IPS-20b (cell line): ENCODE data around the gene TRPM5.

Source experiments
- H3K27ac ChIP-seq: one replicate; pipeline ENCODE4 v1.5.1; 2013; ENCODE audit warnings: low read length
- H3K27me3 ChIP-seq: 2 replicates; pipeline ENCODE4 v1.6.1; 2013; ENCODE audit warnings: mild to moderate bottlenecking, low read length, inconsistent platforms; ENCODE audit not compliant: insufficient read depth
- H3K36me3 ChIP-seq: 2 replicates; pipeline ENCODE4 v1.6.1; 2013; ENCODE audit warnings: low read depth, mild to moderate bottlenecking, inconsistent platforms, low read length, moderate library complexity; ENCODE audit not compliant: insufficient read depth
- H3K4me1 ChIP-seq: 2 replicates; pipeline ENCODE4 v1.6.1; 2013; ENCODE audit warnings: mild to moderate bottlenecking, control low read depth, inconsistent platforms, low read length, moderate library complexity; ENCODE audit not compliant: insufficient read depth
- H3K4me3 ChIP-seq: 2 replicates; pipeline ENCODE4 v1.5.1; 2013; ENCODE audit warnings: mild to moderate bottlenecking, low read length, inconsistent platforms
- H3K9ac ChIP-seq: 2 replicates; pipeline ENCODE4 v1.6.1; 2013; ENCODE audit warnings: low read depth, mild to moderate bottlenecking, inconsistent platforms, low read length, moderate library complexity
- H3K9me3 ChIP-seq: 2 replicates; pipeline ENCODE4 v1.6.1; 2013; ENCODE audit warnings: mild to moderate bottlenecking, low read depth, low read length, inconsistent platforms; ENCODE audit not compliant: insufficient read depth

TRPM5 gene

GRCh38 chr11:2411446-2412305 lies 32.6 kb downstream of the TRPM5 start:
- Histone ChIP-seq H3K27me3 (no peaks in the 10 kb centered on the region), H3K4me3 (no peak overlapping the region), H3K36me3 (no peaks in the 10 kb centered on the region), H3K9me3 (no peaks in the 10 kb centered on the region), H3K9ac (no peak overlapping the region), H3K4me1 (no peaks in the 10 kb centered on the region), H3K27ac (no peak overlapping the region)

GRCh38 chr11:2410616-2411015 lies 33.7 kb downstream of the TRPM5 start:
- H3K4me1 ChIP-seq, result no peaks in the 10 kb centered on the region

GRCh38 chr11:2409611-2410468 lies 34.5 kb downstream of the TRPM5 start:
- H3K9me3 ChIP-seq, result no peaks in the 10 kb centered on the region
- no peak overlapping the region for H3K4me3 ChIP-seq
- H3K36me3 ChIP-seq, result no peaks in the 10 kb centered on the region
- no peak overlapping the region for H3K9ac ChIP-seq
- no peaks in the 10 kb centered on the region for H3K27me3 ChIP-seq
- H3K4me1 ChIP-seq, result no peaks in the 10 kb centered on the region
- H3K27ac ChIP-seq, result no peak overlapping the region

More at GRCh38 chr11:2410616-2411015, 33.7 kb downstream of the TRPM5 start:
- no peak overlapping the region for H3K27ac ChIP-seq
- H3K27me3 ChIP-seq, result no peaks in the 10 kb centered on the region
- H3K9me3 ChIP-seq, result no peaks in the 10 kb centered on the region
- no peaks in the 10 kb centered on the region for H3K36me3 ChIP-seq
- no peak overlapping the region for H3K4me3 ChIP-seq
- no peak overlapping the region for H3K9ac ChIP-seq

- Histone ChIP-seq H3K4me1 (no peaks in the 10 kb centered on the region), H3K9ac (no peak overlapping the region), H3K27me3 (no peaks in the 10 kb centered on the region), H3K27ac (no peak overlapping the region), H3K9me3 (no peaks in the 10 kb centered on the region), H3K4me3 (no peak overlapping the region), H3K36me3 (no peaks in the 10 kb centered on the region)
These were observed 35.2 kb downstream of the TRPM5 start for GRCh38 chr11:2409126-2409525.

- Histone ChIP-seq H3K27me3 (no peaks in the 10 kb centered on the region), H3K27ac (no peak overlapping the region), H3K4me1 (no peaks in the 10 kb centered on the region), H3K4me3 (no peak overlapping the region), H3K9me3 (no peaks in the 10 kb centered on the region), H3K36me3 (peaks cover 3% of the 10 kb centered on the region; the same call in 1 of the 2 replicates), H3K9ac (no peak overlapping the region)
These were observed 35.6 kb downstream of the TRPM5 start for GRCh38 chr11:2408671-2409070.

- H3K27ac ChIP-seq, result no peak overlapping the region
- no peaks in the 10 kb centered on the region for H3K27me3 ChIP-seq
- H3K36me3 ChIP-seq, result peaks cover 12% of the 10 kb centered on the region; the same call in 1 of the 2 replicates
- H3K4me3 ChIP-seq, result no peak overlapping the region
- no peaks in the 10 kb centered on the region for H3K9me3 ChIP-seq
- H3K4me1 ChIP-seq, result no peaks in the 10 kb centered on the region
- no peak overlapping the region for H3K9ac ChIP-seq
These were observed 37.4 kb downstream of the TRPM5 start for GRCh38 chr11:2406878-2407410.

- Histone ChIP-seq H3K27ac (no peak overlapping the region), H3K9ac (no peak overlapping the region), H3K9me3 (no peaks in the 10 kb centered on the region), H3K4me3 (no peak overlapping the region), H3K36me3 (peaks cover 14% of the 10 kb centered on the region; the same call in 1 of the 2 replicates), H3K4me1 (no peaks in the 10 kb centered on the region; the same call in 1 of the 2 replicates), H3K27me3 (no peaks in the 10 kb centered on the region)
These were observed 37.9 kb downstream of the TRPM5 start for GRCh38 chr11:2406451-2406850.

GRCh38 chr11:2404735-2405196 lies 39.5 kb downstream of the TRPM5 start:
- H3K27ac ChIP-seq, result no peak overlapping the region
- no peaks in the 10 kb centered on the region; the same call in 1 of the 2 replicates for H3K4me1 ChIP-seq
- H3K36me3 ChIP-seq, result peaks cover 14% of the 10 kb centered on the region; the same call in 1 of the 2 replicates
- H3K9me3 ChIP-seq, result no peaks in the 10 kb centered on the region
- no peaks in the 10 kb centered on the region for H3K27me3 ChIP-seq
- no peak overlapping the region for H3K9ac ChIP-seq
- no peak overlapping the region for H3K4me3 ChIP-seq

- Histone ChIP-seq H3K9ac (no peak overlapping the region), H3K4me3 (no peak overlapping the region), H3K4me1 (no peaks in the 10 kb centered on the region; the same call in 1 of the 2 replicates), H3K9me3 (no peaks in the 10 kb centered on the region), H3K36me3 (peaks cover 14% of the 10 kb centered on the region; the same call in 1 of the 2 replicates), H3K27ac (no peak overlapping the region), H3K27me3 (no peaks in the 10 kb centered on the region)
These were observed 41.2 kb downstream of the TRPM5 start for GRCh38 chr11:2402890-2403645.

- H3K9ac ChIP-seq, result 0 out of 2 replicates have a peak overlapping the region, but pooled peaks have one; percentile 99
- no peaks in the 10 kb centered on the region for H3K27me3 ChIP-seq
- H3K27ac ChIP-seq, result no peak overlapping the region
- H3K9me3 ChIP-seq, result no peaks in the 10 kb centered on the region
- no peaks in the 10 kb centered on the region; the same call in 1 of the 2 replicates for H3K4me1 ChIP-seq
- no peak overlapping the region for H3K4me3 ChIP-seq
- H3K36me3 ChIP-seq, result peaks cover 15% of the 10 kb centered on the region; the same call in 1 of the 2 replicates
These were observed 42.2 kb downstream of the TRPM5 start for GRCh38 chr11:2402106-2402505.
